Small intestine (tissue), 7 donors: Measurements from ENCODE around the gene TRMT11. TPM values are rescaled to one million over a fixed set of nuclear protein-coding genes. Genes with fewer than 3 reads are reported as not detected.

Source experiments
- DNase-seq, 2 donors: peaks; one replicate each; pipeline versions ENCODE4 v3.0.0 to v3.0.0-alpha.2; 2013
- FAIRE-seq: peaks from 2 replicates; lab custom pipeline; 2012; peaks lifted over from hg19 to GRCh38; lab: Jason Lieb, UNC
- H3K27ac ChIP-seq, 3 donors: one replicate each; pipeline ENCODE4 v1.5.1; 2013; ENCODE audit warnings: low read length in 2 of 3, mild to moderate bottlenecking in 2 of 3, control low read depth in 1 of 3, inconsistent platforms in 1 of 3, low read depth in 1 of 3, moderate library complexity in 1 of 3
- H3K27me3 ChIP-seq, 3 donors: one replicate each; pipeline ENCODE4 v1.6.1; 2013; ENCODE audit warnings: low read length in 3 of 3, inconsistent platforms in 1 of 3; ENCODE audit not compliant: control insufficient read depth in 3 of 3, insufficient read depth in 3 of 3
- H3K36me3 ChIP-seq, 3 donors: one replicate each; pipeline ENCODE4 v1.6.1; 2013; ENCODE audit warnings: low read length in 3 of 3, inconsistent platforms in 1 of 3, low read depth in 1 of 3, mild to moderate bottlenecking in 1 of 3, moderate library complexity in 1 of 3; ENCODE audit not compliant: control insufficient read depth in 3 of 3, insufficient read depth in 2 of 3
- H3K4me1 ChIP-seq, 3 donors: one replicate each; pipeline ENCODE4 v1.6.1; 2013; ENCODE audit warnings: low read length in 2 of 3, inconsistent platforms in 1 of 3, low read depth in 1 of 3, mild to moderate bottlenecking in 1 of 3, moderate library complexity in 1 of 3; ENCODE audit not compliant: control insufficient read depth in 3 of 3, insufficient read depth in 2 of 3
- H3K4me3 ChIP-seq, 3 donors: one replicate each; pipeline ENCODE4 v1.5.1; 2013; ENCODE audit warnings: low read length in 3 of 3, control low read depth in 1 of 3, inconsistent platforms in 1 of 3, low read depth in 1 of 3, mild to moderate bottlenecking in 1 of 3, moderate library complexity in 1 of 3
- H3K9me3 ChIP-seq, 2 donors: one replicate each; pipeline ENCODE4 v1.6.1; 2013; ENCODE audit warnings: low read depth in 1 of 2, low read length in 1 of 2; ENCODE audit not compliant: control insufficient read depth in 2 of 2, insufficient read depth in 1 of 2
- WGBS, 3 donors: extraction: QIAGEN DNeasy Blood & Tissue Kit; methylation state at CpG; one replicate each; pipeline ENCODE4 v1.1.7; 2013; 5-methylcytosine and 5-hydroxymethylcytosine counted together
- polyA plus RNA-seq, 4 donors: library from polyadenylated mRNA; stranded (reverse) in 3 of 4; unstranded in 1 of 4; fragments of 200-250 nt in 3 of 4; fragments of 120-200 nt in 1 of 4; gene quantifications; one replicate each; pipeline versions ENCODE4 v1.2.1 to v1.2.3, GENCODE V29; 2013
- donor health status: healthy with polysubstance abuse.
- donor health status: control.
- donor health status: control.
- donor health status: Bipolar disorder and iron deficiency.
- donor health status: healthy.

The TRMT11 gene
- polyA plus RNA-seq, 4 donors: 11.1 to 21.3 (median 14.4) TPM

DNA sequence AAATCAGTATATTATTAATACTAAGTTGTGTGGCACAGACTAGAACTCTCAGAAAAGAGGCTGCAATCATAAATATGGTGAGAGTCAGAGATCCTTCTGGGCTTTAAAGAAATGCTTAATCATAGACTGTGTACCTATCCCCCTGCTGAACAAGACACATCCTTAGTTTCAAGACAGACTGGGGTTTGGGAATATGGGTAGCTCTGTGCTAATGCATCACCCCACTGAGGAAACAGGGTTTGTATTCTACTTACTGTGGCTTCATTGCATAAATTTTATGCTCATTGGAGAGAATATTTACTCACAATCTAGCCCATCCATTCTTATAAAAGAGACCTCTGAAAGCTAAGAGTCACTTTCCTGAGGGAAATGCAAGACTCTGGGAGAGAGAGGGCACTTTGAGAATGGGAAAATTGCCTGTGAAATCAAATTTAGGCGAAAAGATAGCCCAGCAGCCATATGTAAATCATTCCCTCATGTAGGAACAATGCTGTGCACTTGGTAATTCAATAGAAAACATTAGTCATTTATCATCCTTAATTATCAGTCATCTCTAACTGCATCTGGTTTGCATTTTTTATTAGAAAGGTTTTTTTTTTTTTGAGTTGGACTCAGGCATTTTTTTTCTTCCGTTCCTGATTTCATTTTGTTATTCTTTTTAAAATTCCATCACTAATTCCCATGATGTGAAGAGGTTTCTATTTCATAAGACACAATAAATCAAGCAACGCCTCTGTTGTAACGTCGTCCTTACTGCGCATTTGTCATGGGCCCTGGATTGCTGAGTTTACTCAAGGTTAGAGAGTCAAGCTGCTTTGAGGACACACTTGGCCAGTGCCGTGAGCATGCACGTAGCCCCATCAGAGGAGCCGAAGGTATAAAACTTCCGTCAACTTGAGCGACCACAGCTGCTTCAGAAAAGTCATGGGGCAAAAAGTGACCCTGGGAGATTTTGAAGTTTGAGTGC lies 91.8 kb downstream of the TRMT11 start:
- no peak for DNase-seq
- no peak for FAIRE-seq
- H3K27ac ChIP-seq: peak overlapping the region in 1 of 3 donors; percentile 17
- 81 to 94% (median 93%) methylated on average over 11 of the region's 11 CpGs for WGBS, 3 donors
- no peak overlapping the region for H3K4me3 ChIP-seq
- no peaks in the 10 kb centered on the region for H3K4me1 ChIP-seq
- H3K27me3 ChIP-seq: no peaks in the 10 kb centered on the region
- H3K36me3 ChIP-seq: peaks cover 0 to 4% (median 0%) of the 10 kb centered on the region in 3 donors
- no peaks in the 10 kb centered on the region for H3K9me3 ChIP-seq

DNA sequence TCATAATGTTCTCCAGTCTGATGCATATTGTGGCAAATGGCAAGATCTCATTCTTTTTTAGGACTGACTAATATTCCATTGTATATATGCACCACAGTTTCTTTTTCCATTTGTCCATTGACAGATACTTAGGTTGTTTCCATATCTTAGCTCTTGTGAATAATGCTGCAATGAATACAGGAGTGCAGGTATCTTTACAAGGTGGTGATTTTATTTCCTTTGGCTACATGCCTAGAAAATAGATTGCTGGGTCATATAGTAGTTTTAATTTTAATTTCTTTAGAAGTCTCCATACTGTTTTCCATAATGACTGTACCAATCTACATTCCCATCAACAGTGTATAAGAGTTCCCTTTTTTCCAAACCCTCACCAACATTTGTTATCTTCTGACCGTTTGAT lies 97.5 kb downstream of the TRMT11 start:
- no peaks in the 10 kb centered on the region for H3K27me3 ChIP-seq
- peak in 1 of 2 donors; percentile 16 for DNase-seq
- no peaks in the 10 kb centered on the region for H3K9me3 ChIP-seq
- WGBS, 3 donors: 20 to 65% (median 55%) methylated on average over 1 of the region's 1 CpG
- H3K36me3 ChIP-seq: no peaks in the 10 kb centered on the region
- H3K4me1 ChIP-seq: no peaks in the 10 kb centered on the region
- no peak overlapping the region for H3K27ac ChIP-seq
- no peak for FAIRE-seq
- no peak overlapping the region for H3K4me3 ChIP-seq

DNA sequence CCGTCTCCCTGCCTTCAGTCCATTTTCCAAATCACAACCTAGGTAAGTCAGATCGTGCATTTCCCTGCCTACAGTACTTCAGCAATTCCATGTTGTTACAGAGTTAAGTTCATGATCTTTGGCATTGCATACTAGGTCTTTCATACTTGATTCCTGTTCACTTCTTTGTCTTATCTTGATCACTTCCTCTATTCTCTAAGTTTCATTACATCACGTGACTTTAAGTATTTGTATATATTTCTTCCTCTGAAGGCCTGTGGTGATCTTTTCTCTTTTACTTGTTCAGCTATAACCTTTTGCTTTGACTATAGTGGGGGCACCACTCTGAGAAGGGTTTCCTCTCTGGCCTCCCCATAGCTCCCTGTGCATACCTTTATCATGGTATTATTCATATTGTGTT lies 100.2 kb downstream of the TRMT11 start:
- H3K9me3 ChIP-seq: no peaks in the 10 kb centered on the region
- H3K36me3 ChIP-seq: no peaks in the 10 kb centered on the region
- no peaks in the 10 kb centered on the region for H3K27me3 ChIP-seq
- H3K27ac ChIP-seq: no peak overlapping the region
- DNase-seq: no peak
- WGBS, 3 donors: 72 to 74% (median 73%) methylated on average over 3 of the region's 3 CpGs
- no peak for FAIRE-seq
- no peaks in the 10 kb centered on the region for H3K4me1 ChIP-seq
- H3K4me3 ChIP-seq: no peak overlapping the region

Other genes with a start within 250 kb of the TRMT11 start
- 1 to 10 TPM in 2 of 4 donors, under 1 TPM in 1, not detected in 1; 0.81 to 3.8 (median 1.2) TPM for gene HEY2, start 236.9 kb upstream of the TRMT11 start, polyA plus RNA-seq
- gene NCOA7, start 195.6 kb upstream of the TRMT11 start, polyA plus RNA-seq: 10 to 100 TPM; 10.7 to 51.0 (median 26.8) TPM
- gene HINT3, start 29.8 kb upstream of the TRMT11 start, polyA plus RNA-seq: 10 to 100 TPM; 11.1 to 32.2 (median 14.2) TPM